Body of pancreas (tissue), 4 donors: ENCODE results near the gene KRTAP3-3.
A peak's percentile ranks its signal among the peaks of the same experiment; 100 is the strongest.
"Not testable (repeated sequence)": the region's sequence is repeated elsewhere in the genome, so short reads cannot be mapped to it uniquely, and the experiment has no call there.

Experiments
- POLR2A ChIP-seq, 3 donors: fragments of 450-650 bp; IDR thresholded peaks; one replicate each; pipeline ENCODE4 v1.6.1; 2016; ENCODE audit warnings: antibody characterized with exemption in 3 of 3, mild to moderate bottlenecking in 2 of 3
- TF ChIP-seq, protein P1 (sequence below), 7 experiments: fragments of 450-650 bp in 4 of 7; fragments of 200-600 bp in 3 of 7; sonication (generic) in 3 of 7; IDR thresholded peaks; one replicate each; pipeline ENCODE4 v1.5.1; 2016 to 2019; ENCODE audit warnings: antibody characterized with exemption in 7 of 7

DNA sequence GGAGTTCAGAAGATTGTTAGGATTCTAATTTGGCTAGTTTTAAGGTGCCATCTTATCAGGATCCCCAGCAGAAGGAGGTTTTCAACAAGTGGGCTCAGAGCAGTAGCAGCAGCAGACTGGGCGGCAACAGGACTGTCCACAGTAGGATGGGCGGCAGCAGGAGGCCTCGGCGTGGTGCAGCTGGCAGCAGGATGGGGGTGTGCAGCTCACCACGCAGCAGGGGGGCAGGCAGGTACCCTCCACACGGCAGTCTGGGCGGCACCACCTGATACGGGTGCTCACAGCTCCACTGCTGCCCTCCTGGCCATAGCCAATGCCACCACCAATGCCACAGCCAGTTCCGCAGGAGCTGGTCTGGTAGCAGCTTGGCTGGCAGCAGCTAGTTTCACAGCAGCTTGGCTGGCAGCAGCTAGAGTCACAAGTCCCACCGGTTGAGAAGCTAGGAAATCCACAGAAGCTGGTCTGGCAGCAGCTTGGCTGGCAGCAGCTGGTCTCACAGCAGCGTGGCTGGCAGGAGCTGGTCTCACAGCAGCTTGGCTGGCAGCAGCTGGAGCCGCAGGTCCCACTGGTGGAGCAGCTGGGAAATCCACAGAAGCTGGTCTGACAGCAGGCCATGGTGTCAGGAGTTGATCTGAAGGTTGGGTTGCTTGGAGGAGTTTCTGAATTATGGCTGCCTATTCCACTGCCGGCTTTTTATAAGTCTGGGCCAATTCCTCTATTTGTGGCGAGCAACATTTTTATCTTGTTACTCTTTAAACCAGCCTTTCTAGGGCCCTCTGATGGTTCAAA, 47.0 kb upstream of the KRTAP3-3 start, which contains the start of gene KRTAP1-1:
- TF ChIP-seq, protein P1, sequence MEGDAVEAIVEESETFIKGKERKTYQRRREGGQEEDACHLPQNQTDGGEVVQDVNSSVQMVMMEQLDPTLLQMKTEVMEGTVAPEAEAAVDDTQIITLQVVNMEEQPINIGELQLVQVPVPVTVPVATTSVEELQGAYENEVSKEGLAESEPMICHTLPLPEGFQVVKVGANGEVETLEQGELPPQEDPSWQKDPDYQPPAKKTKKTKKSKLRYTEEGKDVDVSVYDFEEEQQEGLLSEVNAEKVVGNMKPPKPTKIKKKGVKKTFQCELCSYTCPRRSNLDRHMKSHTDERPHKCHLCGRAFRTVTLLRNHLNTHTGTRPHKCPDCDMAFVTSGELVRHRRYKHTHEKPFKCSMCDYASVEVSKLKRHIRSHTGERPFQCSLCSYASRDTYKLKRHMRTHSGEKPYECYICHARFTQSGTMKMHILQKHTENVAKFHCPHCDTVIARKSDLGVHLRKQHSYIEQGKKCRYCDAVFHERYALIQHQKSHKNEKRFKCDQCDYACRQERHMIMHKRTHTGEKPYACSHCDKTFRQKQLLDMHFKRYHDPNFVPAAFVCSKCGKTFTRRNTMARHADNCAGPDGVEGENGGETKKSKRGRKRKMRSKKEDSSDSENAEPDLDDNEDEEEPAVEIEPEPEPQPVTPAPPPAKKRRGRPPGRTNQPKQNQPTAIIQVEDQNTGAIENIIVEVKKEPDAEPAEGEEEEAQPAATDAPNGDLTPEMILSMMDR (IDR thresholded peaks at IDR 0.05): peak in 3 of 7 experiments; percentile 23 to 40 (median 32)
- not testable (repeated sequence) for TF ChIP-seq POLR2A (IDR thresholded peaks at IDR 0.05)
